DND-41 (cell line): Measurements from ENCODE around the gene CFAP299.

ENCODE experiments used
- ATAC-seq: fragments of 200-7000 bp; cut with Tn5 transposase; 3 replicates; pipeline ENCODE4 v1.9.1; 2021; ENCODE audit warnings: low read depth; ENCODE audit not compliant: insufficient read depth
- DNase-seq: peaks from one replicate; pipeline ENCODE4 v3.0.0-alpha.2; 2020
- H2AFZ ChIP-seq: 2 replicates; pipeline ENCODE4 v1.6.0; 2012; ENCODE audit warnings: low read depth, low read length
- H3K27ac ChIP-seq: 2 replicates; pipeline ENCODE4 v1.5.1; 2012; ENCODE audit warnings: low read length, inconsistent platforms
- H3K27me3 ChIP-seq: fragments of 200-600 bp; sonication (generic); 2 replicates; pipeline ENCODE4 v1.6.0; 2012; ENCODE audit warnings: low read length, mild to moderate bottlenecking, inconsistent platforms; ENCODE audit not compliant: insufficient read depth, poor library complexity
- H3K36me3 ChIP-seq: 2 replicates; pipeline ENCODE4 v1.5.1; 2012; ENCODE audit warnings: low read length, inconsistent platforms; ENCODE audit not compliant: insufficient read depth
- H3K4me1 ChIP-seq: 2 replicates; pipeline ENCODE4 v1.5.1; 2012; ENCODE audit warnings: mild to moderate bottlenecking, low read length; ENCODE audit not compliant: insufficient read depth
- H3K4me2 ChIP-seq: 2 replicates; pipeline ENCODE4 v1.6.0; 2012; ENCODE audit warnings: mild to moderate bottlenecking, moderate library complexity, low read length, inconsistent platforms; ENCODE audit not compliant: insufficient read depth
- H3K4me3 ChIP-seq, 2 experiments: fragments of 200-600 bp in 1 of 2; shearing (Covaris generic) in 1 of 2; 2 replicates each; pipeline ENCODE4 v1.5.1; 2012 to 2016; ENCODE audit warnings: inconsistent platforms in 2 of 2, low read length in 2 of 2, mild to moderate bottlenecking in 2 of 2, low read depth in 1 of 2, moderate library complexity in 1 of 2
- H3K79me2 ChIP-seq: 2 replicates; pipeline ENCODE4 v1.6.0; 2012; ENCODE audit warnings: low read length, inconsistent platforms; ENCODE audit not compliant: insufficient read depth
- H3K9ac ChIP-seq: 2 replicates; pipeline ENCODE4 v1.6.0; 2012; ENCODE audit warnings: low read depth, mild to moderate bottlenecking, inconsistent platforms, low read length, moderate library complexity
- H3K9me3 ChIP-seq: 2 replicates; pipeline ENCODE4 v1.5.1; 2012; ENCODE audit warnings: low read length, moderate library complexity, mild to moderate bottlenecking, inconsistent platforms; ENCODE audit not compliant: insufficient read depth, severe bottlenecking
- H4K20me1 ChIP-seq: 2 replicates; pipeline ENCODE4 v1.6.0; 2012; ENCODE audit warnings: low read length; ENCODE audit not compliant: insufficient read depth
- CTCF ChIP-seq: IDR thresholded peaks from 2 replicates; pipeline ENCODE4 v1.5.1; 2012; ENCODE audit warnings: borderline replicate concordance, low read length, moderate library complexity, mild to moderate bottlenecking; ENCODE audit not compliant: poor library complexity, severe bottlenecking; ENCODE audit errors: extremely low read depth
- EZH2 ChIP-seq: IDR thresholded peaks from 3 replicates; pipeline ENCODE4 v1.6.1; 2012; ENCODE audit warnings: borderline replicate concordance, low read depth, mild to moderate bottlenecking, moderate library complexity, low read length, inconsistent platforms; ENCODE audit not compliant: severe bottlenecking

The CFAP299 gene

DNA sequence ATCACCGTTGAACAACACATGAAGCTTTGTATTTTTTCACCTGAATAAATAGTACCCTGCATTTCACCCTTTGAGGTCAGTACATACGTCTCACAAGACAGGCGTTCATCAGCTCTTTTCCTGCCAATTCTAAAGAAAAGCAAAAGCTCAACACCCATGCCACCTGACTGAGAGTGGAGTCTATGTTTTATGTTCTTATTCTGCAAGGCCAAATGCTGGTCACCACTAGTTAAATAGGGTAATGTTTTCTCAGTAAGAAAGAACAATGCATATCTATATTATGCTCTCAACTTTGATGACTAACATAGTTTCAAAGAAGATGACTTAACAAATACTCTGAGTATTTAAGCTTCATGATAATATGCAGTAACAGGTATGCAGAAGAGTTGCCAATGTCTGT is 358.6 kb downstream of the CFAP299 start:
- H3K4me1 ChIP-seq: no peaks in the 10 kb centered on the region
- H3K4me2 ChIP-seq: no peak overlapping the region
- ATAC-seq (no peak), DNase-seq (no peak)
- H3K9ac ChIP-seq: no peak overlapping the region
- H3K79me2 ChIP-seq: no peaks in the 10 kb centered on the region
- no peaks in the 10 kb centered on the region for H3K27me3 ChIP-seq
- H3K27ac ChIP-seq: no peak overlapping the region
- TF ChIP-seq EZH2: no peak
- TF ChIP-seq CTCF: no peak
- H4K20me1 ChIP-seq: no peaks in the 10 kb centered on the region
- no peaks in the 10 kb centered on the region for H3K36me3 ChIP-seq
- no peaks in the 10 kb centered on the region for H3K9me3 ChIP-seq
- H2AFZ ChIP-seq: no peak overlapping the region
- H3K4me3 ChIP-seq: no peak overlapping the region

- Histone ChIP-seq H4K20me1 (no peaks in the 10 kb centered on the region), H3K79me2 (no peaks in the 10 kb centered on the region), H3K27ac (no peak overlapping the region), H3K4me1 (no peaks in the 10 kb centered on the region), H2AFZ (no peak overlapping the region), H3K9me3 (no peaks in the 10 kb centered on the region), H3K36me3 (no peaks in the 10 kb centered on the region), H3K4me3 (no peak overlapping the region), H3K9ac (no peak overlapping the region), H3K4me2 (no peak overlapping the region), H3K27me3 (no peaks in the 10 kb centered on the region)
- no peak for DNase-seq
- TF ChIP-seq EZH2 (no peak), CTCF (no peak)
- no peak for ATAC-seq
Measured at GRCh38 chr4:80705311-80705710, 369.8 kb downstream of the CFAP299 start.

DNA sequence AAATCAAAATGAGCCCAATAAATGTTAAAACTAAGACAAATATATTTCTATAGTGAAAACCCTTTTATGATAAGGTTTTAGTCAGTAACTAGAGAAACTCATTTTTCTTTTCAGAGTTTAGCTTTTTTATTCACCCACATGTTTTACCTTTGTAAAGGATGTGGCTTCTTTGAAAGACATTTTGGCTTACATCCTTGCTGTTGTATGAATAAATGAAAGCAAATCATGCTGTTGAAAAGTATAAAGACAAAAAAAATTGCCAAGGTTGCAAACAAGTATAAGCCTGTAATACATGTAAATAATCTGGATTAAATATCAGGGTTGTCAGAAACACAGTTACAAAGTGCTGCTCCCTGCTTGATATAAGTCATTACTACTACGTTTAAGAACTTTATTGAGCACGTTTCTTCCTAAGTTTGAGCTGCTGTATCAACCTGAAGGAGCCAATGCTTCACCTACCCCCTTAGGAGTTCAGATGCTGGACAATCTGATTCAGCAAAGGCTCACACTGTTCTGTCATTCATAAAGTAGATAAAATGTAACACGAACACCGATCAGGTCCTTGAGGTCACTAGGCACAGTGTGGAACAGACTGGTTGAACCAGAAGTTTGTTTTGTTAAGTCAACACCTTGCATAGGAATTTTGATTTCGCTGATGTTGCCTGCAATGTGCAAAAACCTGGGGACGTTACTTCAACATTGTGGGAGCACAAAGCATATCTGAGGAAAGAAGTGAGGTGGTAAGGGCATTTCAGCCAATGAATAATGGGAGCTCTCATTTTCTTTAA is 373.7 kb downstream of the CFAP299 start:
- no peak for DNase-seq
- Histone ChIP-seq H3K9ac (no peak overlapping the region), H4K20me1 (no peaks in the 10 kb centered on the region), H3K36me3 (no peaks in the 10 kb centered on the region), H3K79me2 (no peaks in the 10 kb centered on the region), H3K27me3 (no peaks in the 10 kb centered on the region), H3K4me2 (no peak overlapping the region), H2AFZ (no peak overlapping the region), H3K4me1 (no peaks in the 10 kb centered on the region), H3K9me3 (no peaks in the 10 kb centered on the region), H3K4me3 (no peak overlapping the region), H3K27ac (no peak overlapping the region)
- TF ChIP-seq EZH2 (no peak), CTCF (no peak)
- ATAC-seq: no peak
